ENCODE results near the gene IQSEC1.

GRCh38 chr3:13023235-13023970 is 49.8 kb downstream of the IQSEC1 start:
- TF ChIP-seq POLR2A (IDR thresholded peaks at IDR 0.05; ENCODE audit: low read depth) (no peak), CTCF (IDR thresholded peaks at IDR 0.05) (no peak)
